Measurements from ENCODE around the gene CCDC73.

Gene CCDC73
- long read RNA-seq, partial matches to known transcripts: 0 of 2 reads
- long read RNA-seq, other reads (novel, unspliced or antisense): 2 of 2 reads

GRCh38 chr11:32794439-32794838 lies at the start of gene CCDC73:
TSS of gene CCDC73 (minus strand) at chr11:32794662. CDS start at chr11:32760243, 34,419 bp downstream.
- DNase-seq (ENCODE audit: low read depth in 1 of 2, low spot score in 1 of 2): no peak
- no peak within 1 kb of the TSS for H3K4me3 ChIP-seq (replicated peaks; ENCODE audit: insufficient read depth, low read length)
- TF ChIP-seq CTCF (IDR thresholded peaks at IDR 0.05; ENCODE audit: insufficient read depth, low read length) (no peak), SPI1 (IDR thresholded peaks at IDR 0.05; ENCODE audit: borderline replicate concordance, low read depth) (no peak), POLR2AphosphoS5 (IDR thresholded peaks at IDR 0.05; ENCODE audit: low read depth) (no peak), GABPA (IDR thresholded peaks at IDR 0.05; ENCODE audit: low read depth) (no peak)
- TF ChIP-seq, protein P1, sequence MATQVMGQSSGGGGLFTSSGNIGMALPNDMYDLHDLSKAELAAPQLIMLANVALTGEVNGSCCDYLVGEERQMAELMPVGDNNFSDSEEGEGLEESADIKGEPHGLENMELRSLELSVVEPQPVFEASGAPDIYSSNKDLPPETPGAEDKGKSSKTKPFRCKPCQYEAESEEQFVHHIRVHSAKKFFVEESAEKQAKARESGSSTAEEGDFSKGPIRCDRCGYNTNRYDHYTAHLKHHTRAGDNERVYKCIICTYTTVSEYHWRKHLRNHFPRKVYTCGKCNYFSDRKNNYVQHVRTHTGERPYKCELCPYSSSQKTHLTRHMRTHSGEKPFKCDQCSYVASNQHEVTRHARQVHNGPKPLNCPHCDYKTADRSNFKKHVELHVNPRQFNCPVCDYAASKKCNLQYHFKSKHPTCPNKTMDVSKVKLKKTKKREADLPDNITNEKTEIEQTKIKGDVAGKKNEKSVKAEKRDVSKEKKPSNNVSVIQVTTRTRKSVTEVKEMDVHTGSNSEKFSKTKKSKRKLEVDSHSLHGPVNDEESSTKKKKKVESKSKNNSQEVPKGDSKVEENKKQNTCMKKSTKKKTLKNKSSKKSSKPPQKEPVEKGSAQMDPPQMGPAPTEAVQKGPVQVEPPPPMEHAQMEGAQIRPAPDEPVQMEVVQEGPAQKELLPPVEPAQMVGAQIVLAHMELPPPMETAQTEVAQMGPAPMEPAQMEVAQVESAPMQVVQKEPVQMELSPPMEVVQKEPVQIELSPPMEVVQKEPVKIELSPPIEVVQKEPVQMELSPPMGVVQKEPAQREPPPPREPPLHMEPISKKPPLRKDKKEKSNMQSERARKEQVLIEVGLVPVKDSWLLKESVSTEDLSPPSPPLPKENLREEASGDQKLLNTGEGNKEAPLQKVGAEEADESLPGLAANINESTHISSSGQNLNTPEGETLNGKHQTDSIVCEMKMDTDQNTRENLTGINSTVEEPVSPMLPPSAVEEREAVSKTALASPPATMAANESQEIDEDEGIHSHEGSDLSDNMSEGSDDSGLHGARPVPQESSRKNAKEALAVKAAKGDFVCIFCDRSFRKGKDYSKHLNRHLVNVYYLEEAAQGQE (IDR thresholded peaks at IDR 0.05; ENCODE audit: insufficient replicate concordance, low read depth): no peak
- H3K27me3 ChIP-seq (ENCODE audit: insufficient read depth, poor library complexity, severe bottlenecking): no peaks in the 10 kb centered on the region
- no peak within 1 kb of the TSS for H3K27ac ChIP-seq (replicated peaks)

GRCh38 chr11:32843544-32843943 lies 49.1 kb upstream of the CCDC73 start:
- no peaks in the 10 kb centered on the region for H3K27me3 ChIP-seq (ENCODE audit: insufficient read depth, poor library complexity, severe bottlenecking)
- no peak for DNase-seq (ENCODE audit: low read depth in 1 of 2, low spot score in 1 of 2)
- H3K27ac ChIP-seq (replicated peaks): 0 out of 2 replicates have a peak overlapping the region, but pooled peaks have one; percentile 28
- TF ChIP-seq CTCF (IDR thresholded peaks at IDR 0.05; ENCODE audit: insufficient read depth, low read length) (no peak), SPI1 (IDR thresholded peaks at IDR 0.05; ENCODE audit: borderline replicate concordance, low read depth) (no peak), POLR2AphosphoS5 (IDR thresholded peaks at IDR 0.05; ENCODE audit: low read depth) (no peak), GABPA (IDR thresholded peaks at IDR 0.05; ENCODE audit: low read depth) (no peak)
- TF ChIP-seq, protein P1 (IDR thresholded peaks at IDR 0.05; ENCODE audit: insufficient replicate concordance, low read depth): no peak
- no peak overlapping the region for H3K4me3 ChIP-seq (replicated peaks; ENCODE audit: insufficient read depth, low read length)

GRCh38 chr11:32840587-32840986 lies 46.1 kb upstream of the CCDC73 start:
- DNase-seq (ENCODE audit: low read depth in 1 of 2, low spot score in 1 of 2): no peak
- H3K27me3 ChIP-seq (ENCODE audit: insufficient read depth, poor library complexity, severe bottlenecking): no peaks in the 10 kb centered on the region
- TF ChIP-seq CTCF (IDR thresholded peaks at IDR 0.05; ENCODE audit: insufficient read depth, low read length) (no peak), POLR2AphosphoS5 (IDR thresholded peaks at IDR 0.05; ENCODE audit: low read depth) (no peak)
- TF ChIP-seq, protein P1 (IDR thresholded peaks at IDR 0.05; ENCODE audit: insufficient replicate concordance, low read depth): no peak
- H3K4me3 ChIP-seq (replicated peaks; ENCODE audit: insufficient read depth, low read length): no peak overlapping the region
- 0 out of 2 replicates have a peak overlapping the region, but pooled peaks have one; percentile 19 for H3K27ac ChIP-seq (replicated peaks)
